Measurements from ENCODE around the gene CRTAP.
"Not testable (repeated sequence)": the region's sequence is repeated elsewhere in the genome, so short reads cannot be mapped to it uniquely, and the experiment has no call there.

CRTAP gene

DNA sequence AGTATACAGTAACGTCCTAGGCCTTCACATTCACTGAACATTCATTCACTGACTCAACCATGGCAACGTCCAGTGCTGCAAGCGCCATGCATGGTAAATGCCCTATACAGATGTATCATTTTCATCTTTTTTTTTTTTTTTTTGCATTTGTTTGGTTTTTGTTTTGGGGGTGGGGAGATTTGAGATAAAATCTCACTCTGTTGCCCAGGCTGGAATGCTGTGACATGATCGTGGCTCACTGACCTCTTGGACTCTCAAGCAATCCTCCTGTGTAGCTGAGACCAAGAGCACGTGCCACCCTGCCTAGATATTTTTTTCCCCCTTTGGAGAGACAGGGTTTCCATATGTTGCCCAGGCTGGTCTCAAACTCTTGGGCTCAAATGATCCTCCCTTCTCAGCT lies 67.4 kb downstream of the CRTAP start:
- no peak for DNase-seq

GRCh38 chr3:33181641-33182040 lies 67.8 kb downstream of the CRTAP start:
- DNase-seq, result not testable (repeated sequence)

- DNase-seq, result no peak
Observed at GRCh38 chr3:33184863-33185262, 71.0 kb downstream of the CRTAP start.

DNA sequence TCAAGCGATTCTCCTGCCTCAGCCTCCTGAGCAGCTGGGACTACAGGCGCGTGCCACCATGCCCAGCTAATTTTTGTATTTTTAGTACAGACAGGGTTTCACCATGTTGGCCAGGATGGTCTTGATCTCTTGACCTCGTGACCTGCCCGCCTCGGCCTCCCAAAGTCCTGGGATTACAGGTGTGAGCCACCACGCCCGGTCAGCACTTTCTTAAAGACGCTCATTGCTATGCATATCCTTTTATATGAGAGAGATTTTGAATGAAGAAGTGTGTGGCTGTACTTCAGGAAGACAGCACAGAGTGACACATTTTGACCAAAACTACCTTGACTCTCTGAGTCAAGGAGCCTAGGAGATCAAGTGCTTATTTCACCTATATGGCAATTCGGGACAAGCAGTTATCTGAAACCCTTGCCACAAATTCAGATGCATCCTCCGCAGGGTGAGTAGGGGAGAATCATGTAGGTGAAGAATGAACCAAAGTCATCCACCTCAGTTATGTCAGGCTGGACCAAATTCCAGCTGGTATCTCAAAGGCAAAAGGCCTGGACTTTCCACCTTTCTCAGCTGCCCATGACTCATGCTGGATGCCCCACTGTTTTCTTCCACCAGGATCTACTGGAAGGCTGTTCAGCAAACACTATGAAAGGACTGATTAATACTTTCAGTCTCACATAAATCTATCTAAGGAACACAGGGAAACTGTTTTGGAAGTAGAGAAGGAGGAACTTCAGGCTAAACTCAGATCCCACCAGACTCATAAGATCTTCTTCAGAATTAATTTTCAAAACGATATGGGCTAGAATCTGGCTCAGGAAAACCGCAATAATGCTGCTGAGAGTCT lies 72.9 kb downstream of the CRTAP start:
- no peak for DNase-seq

DNA sequence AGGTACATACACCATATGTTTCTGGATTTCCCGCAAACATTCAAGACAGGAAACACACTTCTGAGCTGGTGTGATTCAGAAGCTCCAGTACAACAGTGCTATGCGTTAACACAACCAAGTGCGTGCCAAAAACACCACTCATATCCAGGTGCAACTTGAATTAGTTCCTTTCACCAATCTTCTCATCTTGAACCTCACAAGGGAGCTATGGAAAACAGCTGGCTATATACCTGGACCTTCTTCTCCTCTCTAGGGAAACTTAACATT lies 73.5 kb downstream of the CRTAP start:
- DNase-seq, result no peak

DNA sequence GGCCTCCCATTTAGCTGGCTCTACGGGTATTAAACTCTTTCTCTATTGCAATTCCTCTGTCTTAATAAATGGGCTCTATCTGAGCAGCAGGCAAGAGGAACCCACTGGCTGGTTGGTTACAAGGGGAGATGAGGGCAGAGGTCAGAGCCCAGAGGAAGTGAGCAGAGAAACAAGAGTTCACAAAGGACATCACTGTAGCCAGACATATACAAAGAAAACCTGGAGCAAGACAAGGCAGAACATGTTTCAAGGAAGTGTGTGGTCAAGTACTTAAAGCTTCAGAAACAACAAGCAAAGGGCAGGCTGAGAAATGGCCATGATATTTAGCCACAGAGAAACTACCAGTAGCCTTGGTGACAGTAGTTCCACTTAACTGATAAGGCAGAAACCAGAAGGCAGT lies 80.5 kb downstream of the CRTAP start:
- no peak for DNase-seq

GRCh38 chr3:33196538-33196937 lies 82.7 kb downstream of the CRTAP start:
- no peak for DNase-seq

Measured in activated naive CD4-positive, alpha-beta T cell (primary cell).